Limb (tissue), 2 donors: Measurements from ENCODE around the gene LDAH.

Experiments
- DNase-seq, 2 donors: peaks; one replicate each; pipeline ENCODE4 v3.0.0-alpha.2; 2016; ENCODE audit errors: extremely low spot score in 2 of 2

LDAH gene

GRCh38 chr2:20667531-20668401, 155.1 kb downstream of the LDAH start:
- DNase-seq, result no peak

- no peak for DNase-seq
Observed at GRCh38 chr2:20667151-20667530, 155.8 kb downstream of the LDAH start.

- DNase-seq, result peak; percentile 12 to 75
Observed at GRCh38 chr2:20666304-20667150, 156.4 kb downstream of the LDAH start, which contains the start of gene GDF7. GDF7 (plus strand) TSS chr2:20667144; CDS start chr2:20667240, 96 bp downstream.

GRCh38 chr2:20666005-20666303, 156.9 kb downstream of the LDAH start:
- DNase-seq, result no peak

GRCh38 chr2:20665243-20666004, 157.5 kb downstream of the LDAH start:
- no peak for DNase-seq

- no peak for DNase-seq
Observed at GRCh38 chr2:20664431-20665242, 158.3 kb downstream of the LDAH start.

GRCh38 chr2:20664071-20664390, 158.9 kb downstream of the LDAH start:
- DNase-seq, result no peak

GRCh38 chr2:20663196-20664070, 159.5 kb downstream of the LDAH start:
- DNase-seq, result no peak

GRCh38 chr2:20662308-20662937, 160.5 kb downstream of the LDAH start:
- peak in 1 of 2 donors; percentile 20 for DNase-seq

- DNase-seq, result peak; percentile 69 to 82
Observed at GRCh38 chr2:20661421-20662307, 161.2 kb downstream of the LDAH start.

- no peak for DNase-seq
Observed at GRCh38 chr2:20660506-20661420, 162.1 kb downstream of the LDAH start.

- no peak for DNase-seq
Observed at GRCh38 chr2:20657522-20658235, 165.2 kb downstream of the LDAH start.

- DNase-seq, result no peak
Observed at GRCh38 chr2:20656561-20656960, 166.3 kb downstream of the LDAH start.

GRCh38 chr2:20654535-20654813, 168.4 kb downstream of the LDAH start:
- DNase-seq, result no peak

- no peak for DNase-seq
Observed at GRCh38 chr2:20653695-20654534, 169.0 kb downstream of the LDAH start.
